Sigmoid colon (tissue), 4 donors: ENCODE measurements around the gene ANG.

Experiments used
- EP300 ChIP-seq, 4 donors: sonication (generic); formaldehyde crosslinking; IDR thresholded peaks; one replicate each; pipeline ENCODE4 v1.6.1; 2017; ENCODE audit warnings: antibody characterized with exemption in 4 of 4
- POLR2A ChIP-seq, 2 donors: fragments of 450-650 bp; IDR thresholded peaks; one replicate each; pipeline ENCODE4 v1.6.1; 2016; ENCODE audit warnings: antibody characterized with exemption in 2 of 2, mild to moderate bottlenecking in 2 of 2, moderate library complexity in 2 of 2
- TF ChIP-seq, protein P1 (sequence below), 4 experiments: fragments of 450-650 bp in 3 of 4; fragments of 200-600 bp in 1 of 4; IDR thresholded peaks; one replicate each; pipeline ENCODE4 v1.5.1; 2016 to 2019; ENCODE audit warnings: antibody characterized with exemption in 4 of 4, mild to moderate bottlenecking in 3 of 4, moderate library complexity in 2 of 4

DNA sequence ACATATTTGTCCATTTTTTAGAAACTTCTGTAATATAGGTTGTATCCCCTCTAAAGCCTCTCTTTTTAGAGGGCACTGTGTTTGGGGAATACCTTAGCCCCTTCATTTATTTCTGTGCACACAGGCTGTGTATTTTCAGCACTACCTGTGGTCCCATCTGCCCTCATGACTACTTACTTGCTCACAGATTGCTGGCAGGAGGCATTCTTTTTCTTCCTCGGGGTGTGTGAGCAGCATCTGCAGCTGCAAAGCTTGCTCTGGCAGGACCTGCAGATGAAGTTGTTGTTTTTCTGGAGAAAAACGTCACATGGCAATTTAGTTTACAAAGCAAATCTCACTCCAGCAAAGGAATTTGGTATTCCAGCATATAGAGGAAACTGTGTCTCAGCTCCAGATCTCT is 24.3 kb downstream of the ANG start:
- TF ChIP-seq, protein P1, sequence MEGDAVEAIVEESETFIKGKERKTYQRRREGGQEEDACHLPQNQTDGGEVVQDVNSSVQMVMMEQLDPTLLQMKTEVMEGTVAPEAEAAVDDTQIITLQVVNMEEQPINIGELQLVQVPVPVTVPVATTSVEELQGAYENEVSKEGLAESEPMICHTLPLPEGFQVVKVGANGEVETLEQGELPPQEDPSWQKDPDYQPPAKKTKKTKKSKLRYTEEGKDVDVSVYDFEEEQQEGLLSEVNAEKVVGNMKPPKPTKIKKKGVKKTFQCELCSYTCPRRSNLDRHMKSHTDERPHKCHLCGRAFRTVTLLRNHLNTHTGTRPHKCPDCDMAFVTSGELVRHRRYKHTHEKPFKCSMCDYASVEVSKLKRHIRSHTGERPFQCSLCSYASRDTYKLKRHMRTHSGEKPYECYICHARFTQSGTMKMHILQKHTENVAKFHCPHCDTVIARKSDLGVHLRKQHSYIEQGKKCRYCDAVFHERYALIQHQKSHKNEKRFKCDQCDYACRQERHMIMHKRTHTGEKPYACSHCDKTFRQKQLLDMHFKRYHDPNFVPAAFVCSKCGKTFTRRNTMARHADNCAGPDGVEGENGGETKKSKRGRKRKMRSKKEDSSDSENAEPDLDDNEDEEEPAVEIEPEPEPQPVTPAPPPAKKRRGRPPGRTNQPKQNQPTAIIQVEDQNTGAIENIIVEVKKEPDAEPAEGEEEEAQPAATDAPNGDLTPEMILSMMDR (IDR thresholded peaks at IDR 0.05), result no peak
- TF ChIP-seq POLR2A (IDR thresholded peaks at IDR 0.05) (no peak), EP300 (IDR thresholded peaks at IDR 0.05) (no peak)
